ENCODE results near the gene PLEKHN1. TPM values are rescaled to one million over a fixed set of nuclear protein-coding genes. Genes with fewer than 3 reads are reported as not detected.

PLEKHN1 gene
- total RNA-seq, 1 donor from 2014 or later: 1.3 TPM

DNA sequence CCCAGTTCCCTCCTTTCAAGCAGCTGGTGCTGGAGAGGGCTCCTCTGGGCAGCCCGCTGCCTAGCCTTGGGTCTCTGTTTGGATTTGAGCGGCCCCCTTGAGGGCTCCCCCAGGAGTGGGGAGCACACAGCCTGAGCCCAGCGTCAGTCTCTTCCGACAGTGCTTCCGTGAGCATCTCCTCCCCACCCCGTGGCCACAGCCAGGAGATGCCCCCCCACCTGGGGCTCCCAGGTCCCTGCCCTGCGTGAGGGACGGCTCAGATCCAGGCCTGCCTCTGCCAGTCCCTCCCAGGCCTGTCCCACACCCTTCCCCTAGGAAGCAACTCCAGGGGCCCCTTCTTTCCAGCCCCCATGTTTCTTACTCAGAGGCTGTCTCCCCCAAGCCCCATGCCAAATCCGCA, 39.0 kb upstream of the PLEKHN1 start:
- CTCF ChIA-PET: no interaction called here
- POLR2A ChIA-PET: no interaction called here
- H3K27ac Mint-ChIP-seq: no peak overlapping the region
- TF ChIP-seq, protein P1, sequence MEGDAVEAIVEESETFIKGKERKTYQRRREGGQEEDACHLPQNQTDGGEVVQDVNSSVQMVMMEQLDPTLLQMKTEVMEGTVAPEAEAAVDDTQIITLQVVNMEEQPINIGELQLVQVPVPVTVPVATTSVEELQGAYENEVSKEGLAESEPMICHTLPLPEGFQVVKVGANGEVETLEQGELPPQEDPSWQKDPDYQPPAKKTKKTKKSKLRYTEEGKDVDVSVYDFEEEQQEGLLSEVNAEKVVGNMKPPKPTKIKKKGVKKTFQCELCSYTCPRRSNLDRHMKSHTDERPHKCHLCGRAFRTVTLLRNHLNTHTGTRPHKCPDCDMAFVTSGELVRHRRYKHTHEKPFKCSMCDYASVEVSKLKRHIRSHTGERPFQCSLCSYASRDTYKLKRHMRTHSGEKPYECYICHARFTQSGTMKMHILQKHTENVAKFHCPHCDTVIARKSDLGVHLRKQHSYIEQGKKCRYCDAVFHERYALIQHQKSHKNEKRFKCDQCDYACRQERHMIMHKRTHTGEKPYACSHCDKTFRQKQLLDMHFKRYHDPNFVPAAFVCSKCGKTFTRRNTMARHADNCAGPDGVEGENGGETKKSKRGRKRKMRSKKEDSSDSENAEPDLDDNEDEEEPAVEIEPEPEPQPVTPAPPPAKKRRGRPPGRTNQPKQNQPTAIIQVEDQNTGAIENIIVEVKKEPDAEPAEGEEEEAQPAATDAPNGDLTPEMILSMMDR (IDR thresholded peaks at IDR 0.05): no peak
- H3K36me3 Mint-ChIP-seq (ENCODE audit: low read depth): no peaks in the 10 kb centered on the region
- no peak overlapping the region for H3K4me3 Mint-ChIP-seq
- DNase-seq (no peak), ATAC-seq (ENCODE audit: low read depth) (no peak)
- peaks cover 11% of the 10 kb centered on the region for H3K4me1 Mint-ChIP-seq
- H3K27me3 Mint-ChIP-seq: peaks cover 40% of the 10 kb centered on the region
- no peaks in the 10 kb centered on the region for H3K9me3 Mint-ChIP-seq
- intact Hi-C loops (cut with micrococcal nuclease): no loop called here

DNA sequence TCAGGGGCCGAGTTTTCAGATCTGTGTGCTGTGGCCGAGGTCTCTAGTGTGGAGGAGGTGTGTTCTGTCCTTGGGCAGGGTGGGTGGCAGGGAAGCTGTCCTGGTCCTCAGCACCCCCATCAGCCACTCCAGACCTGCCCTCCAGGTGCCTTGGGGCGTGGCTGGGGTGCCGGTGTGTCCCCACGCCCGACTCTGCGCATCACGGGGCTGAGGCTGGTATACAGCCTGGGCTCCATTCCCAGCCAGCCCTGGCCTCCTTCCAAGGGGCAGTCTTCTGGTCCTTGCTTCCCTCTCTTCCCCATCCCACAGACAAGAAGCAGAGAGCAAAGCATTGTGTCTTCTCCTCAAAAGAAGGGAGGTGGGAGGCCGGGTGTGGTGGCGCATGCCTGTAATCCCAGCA, 38.5 kb upstream of the PLEKHN1 start:
- POLR2A ChIA-PET: no interaction called here
- H3K4me3 Mint-ChIP-seq: no peak overlapping the region
- intact Hi-C loops (cut with micrococcal nuclease): no loop called here

DNA sequence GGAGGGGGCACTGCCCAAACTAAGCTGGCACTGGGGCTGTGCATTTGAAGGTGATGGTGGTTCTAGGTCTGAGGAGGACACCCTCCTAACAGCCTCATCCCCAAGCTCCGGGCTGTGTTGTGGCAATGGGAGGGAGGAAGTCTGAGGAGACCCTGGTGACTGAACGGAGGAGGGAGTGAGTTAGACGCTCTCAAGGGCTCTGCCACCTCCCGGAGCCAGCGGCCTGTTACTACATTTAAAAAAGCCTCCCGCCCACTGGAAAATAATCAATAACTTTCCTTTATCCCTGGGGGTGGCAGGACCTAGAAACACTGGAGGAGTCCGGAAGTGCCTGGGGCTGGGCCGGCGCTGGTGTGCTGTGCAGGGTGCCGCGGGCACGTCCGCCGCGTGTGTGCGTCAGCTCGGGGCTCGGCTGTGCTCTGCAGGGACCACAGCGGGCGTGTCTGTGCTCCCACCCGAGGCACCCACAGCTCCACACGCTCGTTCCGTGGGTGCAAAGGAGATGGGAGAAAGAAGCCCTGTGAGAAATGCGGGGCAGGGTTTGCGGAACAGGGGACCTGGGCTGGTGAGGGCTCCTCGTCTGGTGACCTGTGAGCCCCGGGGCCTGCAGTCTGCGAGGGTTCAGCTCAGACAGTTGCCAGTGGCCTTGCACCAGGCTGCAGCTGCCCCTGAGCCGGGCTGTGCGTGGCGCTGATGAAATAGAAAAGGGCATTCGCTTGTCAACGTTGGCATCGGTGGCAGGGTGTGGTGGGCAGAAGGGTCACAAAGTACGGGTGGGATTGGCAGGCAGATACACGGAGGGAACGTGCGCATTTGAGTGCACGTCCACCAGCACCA, 37.2 kb upstream of the PLEKHN1 start:
- ChIA-PET POLR2A (no interaction called here), CTCF (no interaction called here)
- Mint-ChIP-seq H3K9me3 (no peaks in the 10 kb centered on the region), H3K4me1 (peaks cover 6% of the 10 kb centered on the region), H3K36me3 (ENCODE audit: low read depth) (no peaks in the 10 kb centered on the region), H3K27ac (no peak overlapping the region), H3K27me3 (peaks cover 32% of the 10 kb centered on the region), H3K4me3 (no peak overlapping the region)
- ATAC-seq (ENCODE audit: low read depth): no peak
- intact Hi-C loops (cut with micrococcal nuclease): no loop called here
- DNase-seq: no peak
- TF ChIP-seq, protein P1 (IDR thresholded peaks at IDR 0.05): no peak

More for the DNA sequence above, 38.5 kb upstream of the PLEKHN1 start:
- ATAC-seq (ENCODE audit: low read depth) (no peak), DNase-seq (no peak)
- no peaks in the 10 kb centered on the region for H3K36me3 Mint-ChIP-seq (ENCODE audit: low read depth)
- H3K4me1 Mint-ChIP-seq: peaks cover 11% of the 10 kb centered on the region
- no peak overlapping the region for H3K27ac Mint-ChIP-seq
- H3K27me3 Mint-ChIP-seq: peaks cover 35% of the 10 kb centered on the region
- CTCF ChIA-PET: no interaction called here
- no peaks in the 10 kb centered on the region for H3K9me3 Mint-ChIP-seq
- TF ChIP-seq, protein P1 (IDR thresholded peaks at IDR 0.05): no peak

DNA sequence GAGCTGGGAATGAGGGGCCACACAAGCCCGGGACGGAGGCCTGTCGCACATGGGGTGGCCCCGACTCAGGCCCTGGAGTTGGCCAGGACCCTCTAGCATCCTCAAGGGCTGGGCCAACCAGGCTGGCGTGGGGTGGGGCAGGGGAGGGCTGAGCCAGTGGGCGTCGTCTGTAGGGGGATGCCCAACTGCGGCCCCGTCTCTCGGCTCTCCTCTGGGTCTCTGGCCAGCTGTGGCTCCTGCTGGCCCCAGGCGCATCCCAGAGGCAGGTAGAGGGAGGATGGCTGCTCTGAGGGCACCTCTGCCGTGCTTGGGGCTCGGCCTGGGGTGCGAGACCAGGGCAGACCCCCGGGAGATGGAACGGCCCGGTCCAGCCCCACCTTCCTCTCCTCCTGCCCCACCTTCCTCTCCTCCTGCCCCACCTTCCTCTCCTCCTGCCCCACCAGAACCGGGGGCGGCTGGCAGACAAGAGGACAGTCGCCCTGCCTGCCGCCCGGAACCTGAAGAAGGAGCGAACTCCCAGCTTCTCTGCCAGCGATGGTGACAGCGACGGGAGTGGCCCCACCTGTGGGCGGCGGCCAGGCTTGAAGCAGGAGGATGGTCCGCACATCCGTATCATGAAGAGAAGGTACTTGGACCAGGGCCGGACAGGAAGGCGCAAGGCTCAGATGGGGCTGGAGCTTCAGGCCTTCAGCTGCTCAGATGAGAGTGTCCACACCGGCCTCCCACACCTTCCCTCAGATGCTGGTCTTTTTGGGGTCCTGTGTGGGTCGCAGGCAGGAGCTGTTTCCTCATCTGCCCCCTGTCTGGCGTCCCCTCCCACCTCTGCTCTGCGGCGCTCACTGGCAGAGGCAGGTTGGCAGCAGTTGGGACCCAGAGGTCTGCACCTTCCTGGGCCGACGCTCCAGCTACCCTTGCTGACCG, 36.3 kb upstream of the PLEKHN1 start:
- intact Hi-C loops (cut with micrococcal nuclease): no loop called here
- no peak for DNase-seq
- no peak for ATAC-seq (ENCODE audit: low read depth)
- CTCF ChIA-PET: no interaction called here
- no peak overlapping the region for H3K4me3 Mint-ChIP-seq
- no peaks in the 10 kb centered on the region for H3K9me3 Mint-ChIP-seq
- TF ChIP-seq, protein P1 (IDR thresholded peaks at IDR 0.05): no peak
- peaks cover 6% of the 10 kb centered on the region for H3K4me1 Mint-ChIP-seq
- H3K36me3 Mint-ChIP-seq (ENCODE audit: low read depth): no peaks in the 10 kb centered on the region
- peaks cover 34% of the 10 kb centered on the region for H3K27me3 Mint-ChIP-seq
- H3K27ac Mint-ChIP-seq: no peak overlapping the region
- POLR2A ChIA-PET: no interaction called here

DNA sequence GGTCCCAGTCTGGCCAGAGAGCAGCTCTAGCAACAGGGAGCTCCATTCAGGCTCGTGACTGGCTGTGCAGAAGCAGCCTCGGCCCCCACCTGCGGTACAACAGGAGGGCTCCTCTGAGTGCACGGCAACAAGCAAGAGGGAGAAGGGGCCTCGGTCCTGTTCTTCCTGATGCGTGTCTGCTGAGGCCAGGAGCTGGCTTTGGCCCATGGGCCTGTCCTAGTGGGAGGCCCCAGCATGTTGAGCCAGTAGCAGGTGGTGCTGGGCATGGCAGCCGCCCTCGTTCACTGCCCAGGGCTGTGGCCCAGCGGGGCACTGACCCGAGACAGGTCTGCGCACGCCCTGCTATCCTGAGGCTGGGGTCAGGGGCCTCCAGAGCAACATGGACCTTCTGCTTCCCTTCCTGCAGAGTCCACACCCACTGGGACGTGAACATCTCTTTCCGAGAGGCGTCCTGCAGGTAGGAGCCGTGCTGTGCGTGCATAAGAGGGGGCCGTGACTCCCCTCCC, 35.6 kb upstream of the PLEKHN1 start:
- ATAC-seq (ENCODE audit: low read depth) (no peak), DNase-seq (no peak)
- H3K4me3 Mint-ChIP-seq: no peak overlapping the region
- no peaks in the 10 kb centered on the region for H3K9me3 Mint-ChIP-seq
- H3K4me1 Mint-ChIP-seq: peaks cover 5% of the 10 kb centered on the region
- intact Hi-C loops (cut with micrococcal nuclease): no loop called here
- TF ChIP-seq, protein P1 (IDR thresholded peaks at IDR 0.05): no peak
- POLR2A ChIA-PET: no interaction called here
- no peak overlapping the region for H3K27ac Mint-ChIP-seq
- H3K27me3 Mint-ChIP-seq: peaks cover 41% of the 10 kb centered on the region
- no peaks in the 10 kb centered on the region for H3K36me3 Mint-ChIP-seq (ENCODE audit: low read depth)
- CTCF ChIA-PET: no interaction called here
